ENCODE data around the gene ENPP3.

Gene ENPP3

DNA sequence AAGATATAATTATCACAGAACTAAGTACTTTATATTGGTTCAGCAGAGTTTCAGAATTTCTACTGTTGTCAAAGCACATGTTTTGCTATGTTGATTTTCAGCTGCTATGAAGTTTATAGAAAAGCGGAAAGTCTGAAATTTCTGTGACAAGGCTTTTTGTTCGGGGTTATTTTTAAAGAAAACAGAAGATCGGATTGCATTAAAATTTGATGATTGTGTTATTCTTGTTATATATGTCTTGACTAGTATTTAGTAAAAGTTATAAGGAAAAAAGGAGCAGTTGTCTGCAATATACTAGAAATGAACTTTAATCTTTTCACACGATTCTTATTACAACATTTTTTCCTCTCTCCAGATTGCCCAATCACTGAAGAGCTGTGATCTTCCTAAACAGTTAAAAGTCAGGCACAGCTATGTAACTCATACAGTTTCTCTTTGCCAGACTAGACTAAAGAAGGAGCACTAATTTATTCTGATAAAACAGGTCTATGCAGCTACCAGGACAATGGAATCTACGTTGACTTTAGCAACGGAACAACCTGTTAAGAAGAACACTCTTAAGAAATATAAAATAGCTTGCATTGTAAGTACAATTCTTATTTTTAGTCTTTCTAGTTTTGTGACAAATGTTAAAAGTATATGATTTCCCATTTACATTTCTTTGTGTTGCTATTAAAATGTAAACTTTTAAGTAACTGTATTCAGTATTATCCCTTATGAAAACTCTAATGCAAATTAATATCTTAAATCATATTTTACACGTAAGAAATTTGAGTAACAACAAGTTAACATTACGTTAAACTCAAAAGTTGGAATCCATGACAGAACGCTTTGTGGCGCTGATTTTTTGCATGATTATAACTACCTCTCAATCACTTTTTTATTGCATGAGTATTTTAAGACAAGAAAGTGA lies at the start of gene ENPP3:
ENPP3 (plus strand) TSS at position 423 of the 913 bp plus-strand sequence; CDS start at position 506, 83 bp downstream.
- no peaks in the 10 kb centered on the region for H3K4me1 ChIP-seq (ENCODE audit: control insufficient read depth, insufficient read depth, low read length)
- TF ChIP-seq KLF16 (tag by site-specific recombination; IDR thresholded peaks at IDR 0.05), result no peak
- no peak for TF ChIP-seq ZSCAN18 (tag by site-specific recombination; IDR thresholded peaks at IDR 0.05)
- TF ChIP-seq ZBTB10 (tag by site-specific recombination; IDR thresholded peaks at IDR 0.05), result no peak
- TF ChIP-seq OVOL3 (tag by site-specific recombination; IDR thresholded peaks at IDR 0.05), result no peak
- no peak for TF ChIP-seq ZIC2 (tag by site-specific recombination; IDR thresholded peaks at IDR 0.05)
- no peak for TF ChIP-seq SP2 (tag by site-specific recombination; IDR thresholded peaks at IDR 0.05)
- TF ChIP-seq, protein P1, sequence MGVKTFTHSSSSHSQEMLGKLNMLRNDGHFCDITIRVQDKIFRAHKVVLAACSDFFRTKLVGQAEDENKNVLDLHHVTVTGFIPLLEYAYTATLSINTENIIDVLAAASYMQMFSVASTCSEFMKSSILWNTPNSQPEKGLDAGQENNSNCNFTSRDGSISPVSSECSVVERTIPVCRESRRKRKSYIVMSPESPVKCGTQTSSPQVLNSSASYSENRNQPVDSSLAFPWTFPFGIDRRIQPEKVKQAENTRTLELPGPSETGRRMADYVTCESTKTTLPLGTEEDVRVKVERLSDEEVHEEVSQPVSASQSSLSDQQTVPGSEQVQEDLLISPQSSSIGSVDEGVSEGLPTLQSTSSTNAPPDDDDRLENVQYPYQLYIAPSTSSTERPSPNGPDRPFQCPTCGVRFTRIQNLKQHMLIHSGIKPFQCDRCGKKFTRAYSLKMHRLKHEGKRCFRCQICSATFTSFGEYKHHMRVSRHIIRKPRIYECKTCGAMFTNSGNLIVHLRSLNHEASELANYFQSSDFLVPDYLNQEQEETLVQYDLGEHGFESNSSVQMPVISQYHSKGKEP (tag by site-specific recombination; IDR thresholded peaks at IDR 0.05), result no peak
- TF ChIP-seq ZNF624 (tag by site-specific recombination; IDR thresholded peaks at IDR 0.05), result no peak
- TF ChIP-seq REPIN1 (tag by site-specific recombination; IDR thresholded peaks at IDR 0.05; ENCODE audit: low read depth), result no peak
- no peak for TF ChIP-seq ZFP41 (tag by site-specific recombination; IDR thresholded peaks at IDR 0.05; ENCODE audit: borderline replicate concordance)
- POLR2A ChIA-PET, result no interaction called here
- H3K27ac ChIP-seq (ENCODE audit: extremely low read depth, low read depth, low read length), result no peak within 1 kb of the TSS
- no peak within 1 kb of the TSS for H3K4me3 ChIP-seq (ENCODE audit: low read depth, low read length)
- H3K9me3 ChIP-seq (ENCODE audit: control insufficient read depth, insufficient read depth, low read depth, low read length), result no peaks in the 10 kb centered on the region
- CTCF ChIA-PET, result interaction anchor here (0.6 to 5.2 kb wide), 4 partner anchors 9 to 570 kb away, joined by 3 to 84 read pairs (median 4); partner anchors contain the start of gene MED23
- no peaks in the 10 kb centered on the region for H3K36me3 ChIP-seq (ENCODE audit: control insufficient read depth in 2 of 2, insufficient read depth in 1 of 2, low read length in 2 of 2)

- peaks cover 57 to 90% of the 10 kb centered on the region in 2 experiments for H3K36me3 ChIP-seq (ENCODE audit: control insufficient read depth in 2 of 2, insufficient read depth in 1 of 2, low read length in 2 of 2)
- H3K27ac ChIP-seq (ENCODE audit: extremely low read depth, low read depth, low read length), result no peak overlapping the region
- POLR2A ChIA-PET, result no interaction called here
- CTCF ChIA-PET, result interaction anchor here (1.6 kb wide), 1 partner anchor 40 kb away, joined by 4 read pairs; the partner anchor contains the start of gene MED23
- H3K4me1 ChIP-seq (ENCODE audit: control insufficient read depth, insufficient read depth, low read length), result no peaks in the 10 kb centered on the region
- H3K4me3 ChIP-seq (ENCODE audit: low read depth, low read length), result no peak overlapping the region
- H3K9me3 ChIP-seq (ENCODE audit: control insufficient read depth, insufficient read depth, low read depth, low read length), result no peaks in the 10 kb centered on the region
- TF ChIP-seq SP2 (tag by site-specific recombination; IDR thresholded peaks at IDR 0.05) (no peak), ZBTB7A (tag by site-specific recombination; IDR thresholded peaks at IDR 0.05; ENCODE audit: low read depth) (no peak), ZNF571 (tag by site-specific recombination; IDR thresholded peaks at IDR 0.05) (no peak), ZNF791 (tag by site-specific recombination; IDR thresholded peaks at IDR 0.05) (no peak), ZNF629 (tag by site-specific recombination; IDR thresholded peaks at IDR 0.05) (no peak), CTCF (tag by site-specific recombination; IDR thresholded peaks at IDR 0.05) (no peak), ZNF19 (tag by site-specific recombination; IDR thresholded peaks at IDR 0.05; ENCODE audit: low read depth) (no peak), ZNF830 (tag by site-specific recombination; IDR thresholded peaks at IDR 0.05; ENCODE audit: low read depth) (no peak), ZNF48 (tag by site-specific recombination; IDR thresholded peaks at IDR 0.05) (no peak), ZNF473 (tag by site-specific recombination; IDR thresholded peaks at IDR 0.05) (no peak), ZNF146 (tag by site-specific recombination; IDR thresholded peaks at IDR 0.05) (no peak), ZNF558 (tag by site-specific recombination; IDR thresholded peaks at IDR 0.05) (no peak), EGR2 (tag by site-specific recombination; IDR thresholded peaks at IDR 0.05; ENCODE audit: low read depth) (no peak), KLF17 (tag by site-specific recombination; IDR thresholded peaks at IDR 0.05) (no peak), ZNF16 (tag by site-specific recombination; IDR thresholded peaks at IDR 0.05; ENCODE audit: low read depth) (no peak)
- TF ChIP-seq, protein P2, sequence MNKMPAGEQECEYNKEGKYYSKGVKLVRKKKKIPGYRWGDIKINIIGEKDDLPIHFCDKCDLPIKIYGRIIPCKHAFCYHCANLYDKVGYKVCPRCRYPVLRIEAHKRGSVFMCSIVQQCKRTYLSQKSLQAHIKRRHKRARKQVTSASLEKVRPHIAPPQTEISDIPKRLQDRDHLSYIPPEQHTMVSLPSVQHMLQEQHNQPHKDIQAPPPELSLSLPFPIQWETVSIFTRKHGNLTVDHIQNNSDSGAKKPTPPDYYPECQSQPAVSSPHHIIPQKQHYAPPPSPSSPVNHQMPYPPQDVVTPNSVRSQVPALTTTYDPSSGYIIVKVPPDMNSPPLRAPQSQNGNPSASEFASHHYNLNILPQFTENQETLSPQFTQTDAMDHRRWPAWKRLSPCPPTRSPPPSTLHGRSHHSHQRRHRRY (tag by site-specific recombination; IDR thresholded peaks at IDR 0.05), result no peak
These were observed 49.2 kb upstream of the ENPP3 start for GRCh38 chr6:131587909-131588308.
